ENCODE measurements around the gene KRI1.

Gene KRI1

DNA sequence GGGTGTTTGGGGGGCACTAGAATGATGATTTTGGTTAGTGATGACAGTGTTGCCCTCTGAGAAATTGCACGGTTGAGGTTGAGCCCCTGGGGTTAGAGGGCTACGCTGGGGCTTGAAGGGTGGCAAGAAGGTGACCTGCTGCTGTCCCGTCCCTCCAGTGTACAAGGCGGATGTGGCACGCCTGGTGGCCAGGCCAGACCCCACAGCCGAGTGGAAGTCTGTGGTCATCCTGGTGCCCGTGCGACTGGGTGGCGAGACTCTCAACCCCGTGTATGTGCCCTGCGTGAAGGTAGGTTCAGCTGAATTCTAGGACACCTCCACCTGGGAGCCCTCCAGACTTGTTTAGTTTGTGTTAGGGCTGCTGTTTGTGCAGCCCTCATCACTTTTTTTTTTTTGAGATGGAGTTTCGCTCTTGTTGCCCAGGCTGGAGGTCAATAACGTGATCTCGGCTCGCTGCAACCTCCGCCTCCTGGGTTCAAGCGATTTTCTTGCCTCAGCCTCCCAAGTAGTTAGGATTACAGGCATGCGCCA lies 17.0 kb downstream of the KRI1 start:
- peaks cover 70% of the 10 kb centered on the region for H3K36me3 ChIP-seq (ENCODE audit: low read depth)
- TF ChIP-seq, protein P1, sequence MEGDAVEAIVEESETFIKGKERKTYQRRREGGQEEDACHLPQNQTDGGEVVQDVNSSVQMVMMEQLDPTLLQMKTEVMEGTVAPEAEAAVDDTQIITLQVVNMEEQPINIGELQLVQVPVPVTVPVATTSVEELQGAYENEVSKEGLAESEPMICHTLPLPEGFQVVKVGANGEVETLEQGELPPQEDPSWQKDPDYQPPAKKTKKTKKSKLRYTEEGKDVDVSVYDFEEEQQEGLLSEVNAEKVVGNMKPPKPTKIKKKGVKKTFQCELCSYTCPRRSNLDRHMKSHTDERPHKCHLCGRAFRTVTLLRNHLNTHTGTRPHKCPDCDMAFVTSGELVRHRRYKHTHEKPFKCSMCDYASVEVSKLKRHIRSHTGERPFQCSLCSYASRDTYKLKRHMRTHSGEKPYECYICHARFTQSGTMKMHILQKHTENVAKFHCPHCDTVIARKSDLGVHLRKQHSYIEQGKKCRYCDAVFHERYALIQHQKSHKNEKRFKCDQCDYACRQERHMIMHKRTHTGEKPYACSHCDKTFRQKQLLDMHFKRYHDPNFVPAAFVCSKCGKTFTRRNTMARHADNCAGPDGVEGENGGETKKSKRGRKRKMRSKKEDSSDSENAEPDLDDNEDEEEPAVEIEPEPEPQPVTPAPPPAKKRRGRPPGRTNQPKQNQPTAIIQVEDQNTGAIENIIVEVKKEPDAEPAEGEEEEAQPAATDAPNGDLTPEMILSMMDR (IDR thresholded peaks at IDR 0.05; ENCODE audit: poor library complexity, severe bottlenecking) = no peak

DNA sequence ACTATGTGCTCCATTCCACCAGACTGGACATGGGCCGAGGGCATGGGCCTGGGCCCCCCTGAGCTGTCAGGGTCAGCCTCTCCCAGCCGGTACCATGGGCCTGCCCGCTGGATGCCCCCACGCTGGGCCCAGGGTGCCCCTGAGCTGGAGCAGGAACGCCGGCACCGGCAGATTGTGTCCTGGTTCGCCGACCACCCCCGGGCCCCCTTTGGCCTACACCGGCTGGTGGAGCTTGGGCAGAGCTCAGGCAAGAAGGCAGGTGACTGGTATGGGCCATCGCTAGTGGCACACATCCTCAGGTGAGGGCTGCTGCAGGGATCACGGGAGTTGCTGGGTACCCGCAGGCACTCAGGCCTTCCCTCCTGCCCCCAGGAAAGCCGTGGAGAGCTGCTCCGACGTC lies 19.0 kb downstream of the KRI1 start:
- DNase-seq (ENCODE audit: low spot score) (no peak), ATAC-seq (ENCODE audit: low read depth) (no peak)
- peaks cover 6% of the 10 kb centered on the region for H3K4me1 ChIP-seq (ENCODE audit: insufficient read depth, poor library complexity, severe bottlenecking)
- H3K27me3 ChIP-seq (ENCODE audit: insufficient read depth, poor library complexity, severe bottlenecking) = no peaks in the 10 kb centered on the region
- H3K9me3 ChIP-seq (ENCODE audit: severe bottlenecking) = no peaks in the 10 kb centered on the region
- no peak overlapping the region for H3K4me3 ChIP-seq (ENCODE audit: severe bottlenecking)
- no peak overlapping the region for H3K27ac ChIP-seq (ENCODE audit: poor library complexity, severe bottlenecking)
- peaks cover 51% of the 10 kb centered on the region for H3K36me3 ChIP-seq (ENCODE audit: low read depth)
- TF ChIP-seq, protein P1 (IDR thresholded peaks at IDR 0.05; ENCODE audit: poor library complexity, severe bottlenecking) = no peak

More for the DNA sequence above, 17.0 kb downstream of the KRI1 start:
- no peaks in the 10 kb centered on the region for H3K9me3 ChIP-seq (ENCODE audit: severe bottlenecking)
- no peaks in the 10 kb centered on the region for H3K27me3 ChIP-seq (ENCODE audit: insufficient read depth, poor library complexity, severe bottlenecking)
- H3K27ac ChIP-seq (ENCODE audit: poor library complexity, severe bottlenecking) = no peak overlapping the region
- peaks cover 6% of the 10 kb centered on the region for H3K4me1 ChIP-seq (ENCODE audit: insufficient read depth, poor library complexity, severe bottlenecking)
- DNase-seq (ENCODE audit: low spot score) (no peak), ATAC-seq (ENCODE audit: low read depth) (no peak)
- no peak overlapping the region for H3K4me3 ChIP-seq (ENCODE audit: severe bottlenecking)

DNA sequence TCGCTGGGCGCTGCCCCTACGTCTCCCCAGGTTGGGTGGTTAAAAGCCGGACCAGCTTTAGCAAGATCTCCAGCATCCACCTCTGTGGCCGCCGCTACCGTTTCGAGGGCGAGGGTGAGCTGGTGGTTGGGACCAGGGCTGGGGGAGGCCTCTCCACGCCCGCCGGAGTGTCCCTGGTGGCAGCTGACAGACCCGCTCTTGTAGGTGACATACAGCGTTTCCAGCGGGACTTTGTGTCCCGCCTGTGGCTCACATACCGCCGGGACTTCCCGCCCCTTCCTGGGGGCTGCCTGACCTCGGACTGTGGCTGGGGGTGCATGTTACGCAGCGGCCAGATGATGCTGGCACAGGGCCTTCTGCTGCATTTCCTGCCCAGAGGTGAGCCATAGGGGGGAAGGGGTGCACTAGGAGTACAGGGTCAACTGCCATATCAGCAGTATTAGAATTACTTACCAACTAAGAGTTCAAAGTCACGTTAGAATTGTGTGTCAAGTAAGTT lies 21.0 kb downstream of the KRI1 start:
- peak overlapping the region; percentile 95 for H3K4me3 ChIP-seq (ENCODE audit: severe bottlenecking)
- no peak for DNase-seq (ENCODE audit: low spot score)
- peaks cover 35% of the 10 kb centered on the region for H3K36me3 ChIP-seq (ENCODE audit: low read depth)
- H3K27me3 ChIP-seq (ENCODE audit: insufficient read depth, poor library complexity, severe bottlenecking) = no peaks in the 10 kb centered on the region
- TF ChIP-seq, protein P1 (IDR thresholded peaks at IDR 0.05; ENCODE audit: poor library complexity, severe bottlenecking) = no peak
- peak overlapping the region; percentile 43 for H3K27ac ChIP-seq (ENCODE audit: poor library complexity, severe bottlenecking)
- H3K9me3 ChIP-seq (ENCODE audit: severe bottlenecking) = no peaks in the 10 kb centered on the region
- no peak for ATAC-seq (ENCODE audit: low read depth)
- peaks cover 6% of the 10 kb centered on the region for H3K4me1 ChIP-seq (ENCODE audit: insufficient read depth, poor library complexity, severe bottlenecking)

GRCh38 chr19:10544242-10544752 lies 21.5 kb downstream of the KRI1 start:
- Histone ChIP-seq H3K27ac (ENCODE audit: poor library complexity, severe bottlenecking) (peak overlapping the region; percentile 43), H3K4me1 (ENCODE audit: insufficient read depth, poor library complexity, severe bottlenecking) (peaks cover 6% of the 10 kb centered on the region), H3K36me3 (ENCODE audit: low read depth) (peaks cover 30% of the 10 kb centered on the region), H3K4me3 (ENCODE audit: severe bottlenecking) (peak overlapping the region; percentile 95), H3K27me3 (ENCODE audit: insufficient read depth, poor library complexity, severe bottlenecking) (no peaks in the 10 kb centered on the region), H3K9me3 (ENCODE audit: severe bottlenecking) (no peaks in the 10 kb centered on the region)
- TF ChIP-seq, protein P1 (IDR thresholded peaks at IDR 0.05; ENCODE audit: poor library complexity, severe bottlenecking) = no peak
- ATAC-seq (ENCODE audit: low read depth) (peak; percentile 6; the same call in 1 of the 3 replicates), DNase-seq (ENCODE audit: low spot score) (no peak)

All from RWPE2 (cell line).